HG03159 (cell line): ENCODE data around the gene ARHGAP4.

ENCODE experiments used
- ATAC-seq: cut with Tn5 transposase; IDR thresholded peaks from one replicate; pipeline ENCODE4 v1.9.1; 2021; ENCODE audit warnings: mild to moderate bottlenecking, moderate library complexity; ENCODE audit not compliant: unreplicated experiment

The ARHGAP4 gene

DNA sequence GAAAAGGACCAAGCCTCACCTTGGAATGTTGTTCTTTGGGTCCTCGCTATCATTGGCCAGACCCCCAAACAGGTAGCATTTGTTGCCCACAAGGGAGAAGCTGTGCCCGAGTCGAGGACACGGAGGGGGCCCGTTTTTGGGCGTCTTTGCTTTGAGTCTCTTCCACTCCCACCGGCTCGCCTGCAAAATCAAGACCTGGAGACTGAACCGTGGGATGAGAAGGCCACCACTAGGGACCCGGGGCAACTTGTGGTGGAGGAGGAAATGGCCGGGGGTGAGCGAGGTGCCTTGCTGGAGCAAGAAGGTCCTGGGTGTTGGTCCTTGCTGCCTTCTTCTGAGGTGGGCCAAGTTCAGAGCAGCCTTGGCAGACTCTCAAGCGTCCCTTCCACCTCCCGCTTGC is 38.0 kb upstream of the ARHGAP4 start:
- ATAC-seq: no peak

DNA sequence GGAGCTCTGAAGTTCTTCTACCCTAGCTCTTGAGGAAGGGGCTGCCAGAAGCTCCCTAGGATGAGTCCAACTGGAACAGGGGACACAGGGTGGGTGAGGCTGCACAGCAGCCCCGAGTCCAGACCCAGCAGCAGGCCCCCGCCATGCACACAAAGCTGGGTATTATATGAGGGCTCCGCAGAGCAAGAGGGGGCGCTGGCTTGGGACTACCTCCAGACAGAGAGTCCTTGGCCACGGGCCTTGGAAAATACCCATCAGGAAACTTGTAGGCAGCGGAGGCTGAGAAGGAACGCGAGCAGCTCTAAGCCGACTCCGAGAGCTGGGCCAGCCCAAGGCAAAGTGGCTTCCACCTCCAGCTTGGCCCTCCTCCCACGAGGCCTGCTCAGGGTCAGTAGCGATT is 37.5 kb upstream of the ARHGAP4 start:
- ATAC-seq: no peak

DNA sequence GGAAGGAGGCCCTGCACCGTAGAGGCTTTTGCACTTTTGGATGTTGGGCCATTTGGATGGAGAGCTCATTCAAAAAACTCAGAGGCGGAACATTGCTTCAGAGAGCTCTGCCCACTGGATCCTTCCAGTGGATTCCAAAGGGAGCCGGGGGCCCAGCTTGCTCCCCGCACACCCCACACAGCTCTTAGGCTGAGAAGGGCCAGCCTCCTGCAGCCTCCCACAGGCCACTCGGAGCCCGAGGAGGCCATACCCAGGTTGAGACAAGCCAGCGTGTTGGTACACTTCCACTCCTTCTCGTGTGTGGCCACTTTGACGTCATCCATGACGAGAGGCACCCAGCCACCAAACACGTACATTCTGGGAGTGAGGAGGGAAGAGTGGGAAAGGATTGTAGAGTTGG is 35.2 kb upstream of the ARHGAP4 start:
- ATAC-seq: no peak

DNA sequence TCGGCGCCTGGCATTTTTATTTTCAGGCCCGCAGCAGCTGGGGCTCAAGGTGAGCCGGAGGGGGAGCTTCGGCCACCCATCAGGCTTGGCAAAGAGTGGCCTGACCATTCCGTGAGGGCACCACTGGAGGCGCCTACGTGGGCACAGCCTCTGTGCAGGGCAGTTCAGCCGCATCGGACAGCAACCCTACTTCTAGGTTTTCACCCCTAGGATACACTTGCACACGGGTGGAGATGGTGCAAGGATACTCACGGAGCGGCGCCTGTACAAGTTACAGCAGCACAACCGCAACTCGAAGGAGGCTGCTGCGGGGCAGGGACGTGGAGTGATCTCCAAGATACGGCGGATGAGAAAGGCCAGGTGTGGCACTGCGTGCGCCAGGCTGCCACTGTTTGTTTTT is 34.7 kb upstream of the ARHGAP4 start:
- ATAC-seq: no peak

DNA sequence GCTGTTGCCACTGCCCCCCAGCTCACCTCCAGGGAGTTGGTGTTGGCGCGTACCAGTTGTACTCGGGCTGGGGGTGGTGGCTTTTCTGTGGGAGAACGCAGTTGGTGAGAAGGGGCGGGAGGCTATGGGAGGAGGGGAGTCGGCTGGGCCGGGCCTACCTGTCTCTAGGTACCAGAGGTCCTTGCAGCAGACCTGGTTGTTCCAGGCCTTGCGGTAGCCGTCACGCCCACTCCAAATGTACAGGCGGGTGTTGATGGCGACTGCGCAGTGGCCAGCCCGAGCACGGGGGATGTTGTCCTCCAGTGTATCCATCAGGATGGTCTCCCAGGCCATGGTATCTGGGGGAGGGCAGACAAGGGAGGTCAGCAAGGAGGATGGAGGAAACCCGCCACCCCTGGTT is 34.0 kb upstream of the ARHGAP4 start:
- ATAC-seq: no peak

DNA sequence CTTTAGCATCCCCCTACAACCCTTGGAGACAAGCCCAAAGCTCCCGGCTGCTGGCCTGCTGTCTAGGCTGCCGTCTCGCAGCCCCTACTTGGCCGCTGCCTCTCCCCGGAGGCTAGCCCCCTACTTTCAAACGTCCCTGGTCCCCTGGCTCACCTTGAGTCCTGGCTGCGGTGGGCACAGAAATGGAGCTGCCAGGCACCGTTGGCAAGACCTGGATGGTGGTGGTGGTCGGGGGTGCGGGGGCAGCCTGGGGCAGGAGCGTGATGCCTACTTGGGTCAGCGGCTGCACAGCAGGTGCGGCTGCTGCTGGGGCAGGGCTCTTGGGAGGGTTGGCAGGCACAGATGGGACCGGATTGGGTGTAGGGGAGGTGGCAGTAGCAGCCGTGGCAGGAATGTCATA is 33.6 kb upstream of the ARHGAP4 start:
- no peak for ATAC-seq

DNA sequence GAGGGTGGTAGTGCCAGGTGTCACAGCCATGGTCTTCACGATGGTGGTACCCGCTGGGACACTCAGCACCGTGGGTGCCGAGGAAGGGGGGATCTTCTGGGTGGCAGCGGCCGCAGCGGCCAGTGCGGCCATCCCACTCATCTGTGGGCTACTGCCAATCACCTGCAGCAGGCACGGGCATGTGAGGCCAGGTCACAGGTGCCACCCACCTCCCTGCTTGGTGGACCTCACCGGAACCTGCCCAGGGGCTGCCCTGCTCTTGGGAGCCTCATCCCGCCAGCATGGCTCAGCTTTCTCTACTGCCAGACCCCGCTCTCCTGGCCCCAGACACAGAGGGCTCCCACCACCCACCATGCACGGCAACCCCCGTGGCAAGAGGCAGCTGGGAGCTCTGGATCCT is 32.5 kb upstream of the ARHGAP4 start:
- ATAC-seq: no peak

DNA sequence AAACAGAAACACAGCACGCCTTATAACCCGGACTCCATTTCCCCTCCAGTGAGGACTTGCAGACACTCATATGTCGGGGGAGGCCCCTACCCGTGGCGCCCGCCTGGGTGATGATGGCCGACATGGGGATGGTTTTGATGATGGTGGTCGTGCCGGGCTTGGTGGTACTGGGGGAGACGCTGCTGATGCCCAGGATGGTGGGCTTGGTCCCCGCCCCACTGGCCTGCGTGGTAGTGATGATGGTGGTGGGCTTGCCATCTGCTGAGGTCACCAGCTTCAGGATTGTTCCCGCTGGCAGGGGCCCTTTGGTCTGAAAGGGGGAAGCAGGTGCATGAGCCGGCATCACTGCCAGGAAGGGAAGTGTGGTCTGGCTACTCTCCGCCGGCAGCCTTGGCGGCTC is 31.2 kb upstream of the ARHGAP4 start:
- ATAC-seq: no peak

DNA sequence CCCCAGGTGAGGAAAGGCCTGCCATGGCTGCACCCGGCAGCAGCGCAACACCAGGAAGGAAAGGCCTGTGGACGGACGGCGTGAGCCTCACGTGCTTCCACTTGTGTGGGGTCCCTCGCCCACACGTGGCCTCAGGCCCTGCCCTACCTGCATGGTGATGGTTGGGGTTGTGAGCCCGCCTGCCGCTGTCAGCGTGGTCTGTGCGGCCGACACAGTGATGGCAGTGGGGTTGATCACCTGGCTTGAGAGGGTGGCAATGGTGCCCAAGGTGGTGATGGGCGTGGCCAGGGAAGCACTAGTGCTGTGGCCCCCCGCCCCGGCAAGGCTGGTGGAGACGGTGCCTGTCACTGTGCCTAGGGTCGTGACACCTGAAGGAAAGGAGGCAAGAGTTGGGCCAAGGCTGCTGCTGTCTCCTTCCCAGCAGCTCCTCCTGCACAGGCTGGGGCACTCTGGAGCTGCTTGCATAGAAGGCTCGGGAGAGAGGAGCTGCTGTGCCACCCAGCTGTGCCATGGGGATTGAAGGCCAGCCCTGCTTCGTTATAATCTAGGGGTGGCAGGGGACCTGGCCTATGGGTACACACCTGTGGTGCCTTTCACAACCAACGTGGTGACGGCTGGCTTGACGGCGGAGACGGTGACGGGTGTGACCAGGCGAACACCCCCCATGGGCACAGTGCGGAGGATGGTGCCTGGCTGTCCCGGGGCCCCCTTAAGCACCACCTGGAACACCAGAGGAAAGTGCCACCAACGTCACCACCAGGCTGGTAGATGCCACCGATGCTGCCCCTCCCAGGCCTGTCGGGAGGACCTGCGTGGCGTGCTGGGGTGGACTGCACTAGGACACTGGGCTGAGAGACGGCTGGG is 30.2 kb upstream of the ARHGAP4 start:
- no peak for ATAC-seq

DNA sequence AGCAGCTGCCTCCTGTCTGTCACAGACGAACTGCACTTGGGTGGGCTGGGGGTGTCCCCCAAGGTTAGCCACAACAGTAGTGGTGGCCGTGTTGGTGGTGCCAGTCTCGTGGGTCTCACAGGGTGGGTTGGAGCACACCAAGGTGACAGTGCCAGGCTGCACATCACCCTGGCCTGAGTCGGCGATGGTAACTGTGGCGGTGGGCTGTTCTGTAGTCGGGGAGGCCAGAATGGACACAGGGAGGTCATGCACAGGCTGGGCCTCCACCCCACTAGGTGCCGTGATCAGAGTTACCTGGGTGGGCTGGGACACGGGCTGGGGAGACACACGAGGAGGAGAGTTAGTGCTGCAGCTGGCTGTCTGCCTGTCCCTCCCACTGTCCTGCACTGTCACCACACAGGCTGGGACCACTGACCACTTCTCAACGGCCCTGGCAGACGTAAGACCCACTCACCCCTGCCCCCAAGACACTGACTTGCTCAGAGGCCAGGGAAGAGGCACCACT is 29.2 kb upstream of the ARHGAP4 start:
- ATAC-seq: no peak

DNA sequence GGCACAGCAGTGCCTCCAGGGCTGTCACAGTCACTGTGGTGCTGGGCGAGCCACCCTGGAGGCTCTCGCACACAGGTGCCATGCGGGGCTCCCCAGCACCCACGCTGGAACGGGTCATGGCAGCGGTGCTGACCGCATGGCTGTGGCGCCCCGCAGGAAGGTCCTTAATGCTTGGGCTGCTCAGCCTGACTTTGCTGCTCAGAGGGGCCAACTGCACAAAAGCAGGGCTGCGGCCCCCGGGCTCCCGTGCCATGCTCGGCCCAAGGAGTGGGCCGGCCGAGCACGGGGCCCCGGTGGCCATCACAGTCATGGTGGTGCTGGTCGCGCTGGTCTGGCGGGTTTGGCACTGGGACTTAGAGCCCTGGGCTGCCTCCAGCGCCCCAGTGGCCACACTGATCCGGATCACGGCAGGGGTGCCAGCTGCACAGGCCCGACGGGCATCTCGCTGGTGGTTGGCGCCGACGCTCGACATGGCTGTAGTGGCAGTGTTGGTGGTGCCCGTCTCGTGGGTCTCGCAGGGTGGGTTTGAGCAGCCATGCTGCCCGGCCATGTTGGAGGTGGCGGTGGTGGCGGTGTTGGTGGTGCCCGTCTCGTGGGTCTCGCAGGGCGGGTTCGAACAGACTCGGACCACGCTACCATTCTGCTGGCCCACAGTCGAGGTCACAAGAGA is 28.6 kb upstream of the ARHGAP4 start:
- ATAC-seq: no peak

DNA sequence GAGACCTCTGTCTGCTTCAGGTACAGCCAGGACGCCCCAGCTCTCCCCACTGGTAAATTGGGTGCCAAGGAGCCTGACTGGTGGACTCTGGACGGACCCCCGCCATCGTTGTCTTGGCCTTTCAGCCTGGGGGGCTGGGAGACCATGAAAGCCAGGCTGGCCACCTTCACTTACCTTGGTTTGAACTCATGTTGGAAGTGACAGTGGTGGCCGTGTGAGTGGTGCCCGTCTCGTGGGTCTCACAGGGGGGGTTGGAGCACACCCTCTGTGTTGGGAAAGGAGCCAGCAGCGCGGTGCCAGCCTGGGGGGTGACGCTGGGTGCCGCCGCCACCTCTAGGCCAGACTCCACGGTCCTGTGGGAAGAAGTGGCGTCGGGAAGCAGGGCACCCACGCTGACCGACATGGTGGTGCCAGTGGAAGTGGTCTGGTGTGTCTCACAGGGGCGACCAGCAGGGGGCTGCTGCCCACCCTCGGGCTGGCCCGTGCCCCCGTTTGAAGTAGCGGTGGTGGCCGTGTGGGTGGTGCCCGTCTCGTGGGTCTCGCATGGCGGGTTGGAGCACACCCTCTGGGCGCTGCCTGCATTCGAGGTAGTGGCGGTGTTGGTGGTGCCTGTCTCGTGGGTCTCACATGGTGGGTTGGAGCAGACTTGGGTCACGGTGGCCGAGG is 28.0 kb upstream of the ARHGAP4 start:
- ATAC-seq: no peak

DNA sequence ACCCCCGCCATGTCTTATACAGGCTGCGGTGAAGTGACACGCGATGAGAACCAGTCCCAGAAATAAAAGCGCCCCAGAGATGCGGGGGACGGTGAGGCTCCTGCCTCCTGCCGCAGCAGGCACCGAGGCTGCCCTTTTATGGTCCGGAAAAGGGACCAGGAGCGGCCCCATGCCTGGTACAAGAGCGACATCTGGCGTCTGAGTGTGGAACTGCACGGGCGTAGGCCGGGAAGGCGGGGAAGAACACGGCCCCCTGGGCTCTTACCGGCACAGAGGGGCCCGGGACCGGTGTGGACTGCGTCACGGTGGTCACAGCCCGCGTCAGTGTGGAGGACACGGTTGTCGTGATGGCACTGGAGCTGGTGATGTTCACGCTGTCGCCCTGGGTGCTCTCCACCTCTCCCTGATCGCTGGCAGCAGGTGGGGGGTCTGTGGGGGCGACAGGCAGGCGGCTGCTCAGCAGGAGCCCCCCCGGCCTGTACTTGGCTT is 27.3 kb upstream of the ARHGAP4 start:
- ATAC-seq: no peak

DNA sequence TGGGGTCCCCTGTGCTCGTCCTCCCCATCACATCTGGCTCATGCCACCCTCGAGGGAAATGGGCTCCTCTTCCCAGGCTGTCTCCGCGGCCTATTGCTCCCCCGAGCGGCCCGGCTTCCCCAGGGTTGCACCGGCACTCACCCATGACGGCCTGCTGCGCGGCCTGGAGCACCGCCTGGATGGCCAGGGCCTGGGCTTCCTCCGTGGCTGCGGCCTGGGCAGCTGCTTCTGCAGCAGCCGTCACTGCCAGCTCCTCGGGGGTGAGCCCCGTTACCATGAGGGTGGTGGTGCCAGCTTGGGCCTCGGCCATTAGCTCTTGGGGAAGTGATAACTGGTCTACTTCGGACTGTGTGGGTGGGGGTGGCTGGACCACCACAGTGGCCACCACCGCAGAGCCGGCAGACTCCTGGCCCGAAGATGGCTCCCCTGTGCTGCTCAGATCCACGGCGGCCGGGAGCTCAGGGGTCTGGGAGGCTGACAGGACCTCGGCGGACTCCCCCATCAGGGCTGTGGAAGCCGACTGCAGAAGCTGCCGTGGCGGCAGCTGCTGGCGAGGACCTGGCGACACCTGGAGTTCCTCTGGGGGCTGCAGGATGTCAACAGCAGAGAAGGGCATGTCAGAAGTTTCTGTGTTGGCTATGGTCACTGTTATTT is 26.4 kb upstream of the ARHGAP4 start:
- no peak for ATAC-seq

DNA sequence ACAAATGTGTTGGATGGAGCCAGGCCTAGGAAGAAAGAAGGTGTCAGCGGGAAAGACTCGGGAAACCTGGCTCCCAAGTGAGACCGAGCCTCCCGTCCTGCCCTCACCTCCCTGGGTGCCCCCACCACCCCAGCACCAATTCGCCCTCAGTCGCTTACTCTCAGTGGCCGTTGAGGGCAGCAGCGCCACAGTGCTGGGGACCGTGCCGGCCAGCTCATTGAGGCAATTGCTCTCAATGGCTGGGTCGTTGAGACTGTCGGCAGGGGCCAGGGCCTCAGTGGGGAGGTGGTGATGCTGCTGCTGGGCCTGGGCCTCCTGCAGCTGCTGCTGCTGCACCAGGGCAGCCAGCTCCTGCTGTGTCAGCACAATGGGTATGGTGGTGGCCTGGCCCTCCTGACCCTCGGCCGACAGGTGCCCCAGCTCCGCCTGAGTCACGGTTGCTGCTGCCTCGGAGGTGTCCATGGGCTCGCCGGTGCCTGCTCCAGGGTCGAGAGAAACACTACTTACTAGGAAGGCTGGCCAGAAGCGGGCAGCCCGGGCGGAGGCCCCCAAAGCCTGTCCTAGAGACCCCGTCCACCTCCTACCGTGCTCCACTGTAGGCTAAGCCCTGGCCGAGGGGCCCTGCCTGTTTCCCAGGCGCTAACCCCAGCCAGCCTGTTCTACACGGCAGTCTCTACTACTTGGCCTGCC is 25.8 kb upstream of the ARHGAP4 start:
- no peak for ATAC-seq

DNA sequence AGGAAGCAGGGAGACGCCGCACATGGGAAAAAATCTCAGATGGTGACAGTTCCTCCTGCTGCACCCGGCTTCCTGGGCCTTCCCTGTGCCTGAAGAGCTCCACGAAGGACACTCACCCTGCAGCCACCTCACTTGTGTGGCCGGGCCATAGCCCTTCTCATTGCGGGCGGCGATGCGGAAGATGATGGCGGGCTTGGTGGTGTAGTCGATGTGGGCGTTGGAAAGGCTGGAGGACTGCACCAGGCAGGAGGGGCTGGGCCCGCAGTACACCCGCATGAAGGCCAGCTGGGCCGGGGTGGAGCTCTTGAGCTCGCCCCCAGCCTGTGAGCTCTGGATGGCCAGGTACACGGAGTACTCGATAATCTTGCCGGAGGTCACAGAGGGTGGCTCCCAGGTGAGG is 24.1 kb upstream of the ARHGAP4 start:
- ATAC-seq: no peak

DNA sequence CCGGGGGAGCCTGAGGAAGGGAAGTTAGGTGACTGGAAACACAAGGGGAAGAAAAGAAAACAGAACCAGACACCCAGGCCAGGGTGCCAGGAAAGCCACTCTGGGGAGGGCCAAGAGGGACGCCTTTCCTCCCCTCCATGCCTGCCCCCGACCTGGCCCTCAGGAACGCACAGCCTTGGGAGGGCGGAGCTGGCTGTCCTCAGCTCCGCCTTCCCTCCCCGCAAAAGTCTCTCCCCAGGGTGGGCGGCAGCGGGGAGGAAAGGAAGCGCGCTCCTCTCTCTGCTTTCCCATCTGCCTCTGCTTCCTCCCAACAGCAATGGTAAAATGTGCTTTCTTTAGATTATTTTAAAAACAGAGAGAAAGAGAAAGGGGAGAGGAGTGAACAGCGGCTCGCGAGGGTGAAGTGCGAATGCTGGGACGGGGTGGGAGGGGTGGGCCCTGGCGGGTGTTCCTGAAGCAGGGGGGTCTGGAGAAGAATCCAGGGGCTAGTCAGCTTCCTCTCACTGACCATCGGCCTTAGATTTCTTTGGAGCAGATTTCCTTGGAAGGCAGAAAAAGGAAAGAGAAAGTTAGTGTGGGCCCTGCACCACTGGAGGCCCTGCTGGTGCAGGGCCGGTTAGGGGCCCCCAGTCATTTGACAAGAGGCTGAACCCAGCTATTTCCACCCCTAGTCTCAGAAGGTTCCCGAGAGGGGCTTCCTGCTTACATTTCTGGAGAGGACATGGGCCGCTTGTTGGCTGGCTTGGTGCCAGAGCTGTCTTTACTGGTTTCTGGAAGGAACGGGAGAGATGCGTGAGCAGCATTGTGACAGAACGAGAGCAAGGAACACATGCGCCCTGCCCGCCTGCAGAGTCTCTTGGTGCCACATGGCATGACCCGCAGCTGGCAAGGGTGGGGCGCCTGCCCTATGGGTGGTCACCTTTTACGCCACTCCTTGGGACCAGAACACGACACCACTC is 23.1 kb upstream of the ARHGAP4 start:
- ATAC-seq: no peak

DNA sequence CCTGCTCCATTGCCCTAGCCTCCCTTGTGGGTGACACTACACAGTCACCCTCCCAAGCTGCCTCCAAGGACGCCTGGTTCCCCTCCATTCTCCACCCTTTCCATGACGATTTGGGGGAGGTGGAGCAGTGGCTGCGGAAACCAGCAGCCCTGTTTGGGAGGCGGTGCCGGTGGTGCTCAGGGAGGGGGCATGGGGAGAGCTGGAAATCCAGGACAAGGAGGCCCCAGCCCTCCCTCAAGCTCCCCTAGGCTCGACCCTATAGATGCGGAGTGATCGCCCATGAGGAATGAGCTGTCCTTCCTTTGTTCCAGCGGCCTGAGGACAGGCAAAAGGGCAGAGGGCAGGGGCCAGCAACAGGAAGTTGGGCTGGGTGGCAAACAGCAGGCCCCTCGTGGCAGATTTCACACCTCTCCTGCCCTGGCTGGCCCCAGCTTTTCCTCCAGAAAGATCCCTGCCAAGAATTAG is 22.0 kb upstream of the ARHGAP4 start:
- no peak for ATAC-seq
